Mesenchymal stem cell (in vitro differentiated cells and primary cell): ENCODE results near the gene EPHX1.

Experiments used
- DNase-seq: peaks from one replicate; pipeline ENCODE4 v3.0.0-alpha.2; 2013
- H2AFZ ChIP-seq: one replicate; pipeline ENCODE4 v1.6.1; 2013; ENCODE audit warnings: low read depth, mild to moderate bottlenecking, control low read depth, inconsistent platforms, low read length, moderate library complexity
- H2AK5ac ChIP-seq: 2 replicates; pipeline ENCODE4 v1.6.1; 2013; ENCODE audit warnings: low read length, moderate library complexity, mild to moderate bottlenecking, inconsistent platforms; ENCODE audit not compliant: severe bottlenecking
- H2BK120ac ChIP-seq: one replicate; pipeline ENCODE4 v1.6.1; 2013; ENCODE audit warnings: low read depth, mild to moderate bottlenecking, inconsistent platforms, low read length, moderate library complexity
- H2BK12ac ChIP-seq, 2 experiments: one replicate each; pipeline ENCODE4 v1.6.1; 2013; ENCODE audit warnings: inconsistent platforms in 2 of 2, low read length in 2 of 2, mild to moderate bottlenecking in 2 of 2, moderate library complexity in 2 of 2, control low read depth in 1 of 2
- H2BK15ac ChIP-seq: one replicate; pipeline ENCODE4 v1.6.1; 2013; ENCODE audit warnings: mild to moderate bottlenecking, low read depth, inconsistent platforms; ENCODE audit not compliant: poor library complexity, severe bottlenecking
- H2BK5ac ChIP-seq: 2 replicates; pipeline ENCODE4 v1.6.1; 2013; ENCODE audit warnings: low read depth, mild to moderate bottlenecking, low read length, control low read depth, inconsistent platforms; ENCODE audit not compliant: poor library complexity, severe bottlenecking
- H3K14ac ChIP-seq, 2 experiments: one replicate each; pipeline ENCODE4 v1.6.1; 2013; ENCODE audit warnings: inconsistent platforms in 2 of 2, low read length in 2 of 2, control low read depth in 1 of 2, mild to moderate bottlenecking in 1 of 2, moderate library complexity in 1 of 2
- H3K18ac ChIP-seq, 2 experiments: one replicate each; pipeline ENCODE4 v1.6.1; 2013; ENCODE audit warnings: inconsistent platforms in 2 of 2, low read length in 2 of 2, control low read depth in 1 of 2, low read depth in 1 of 2, mild to moderate bottlenecking in 1 of 2
- H3K23ac ChIP-seq, 2 experiments: one replicate each; pipeline ENCODE4 v1.6.1; 2013; ENCODE audit warnings: inconsistent platforms in 2 of 2, low read length in 2 of 2, mild to moderate bottlenecking in 2 of 2, moderate library complexity in 2 of 2, control low read depth in 1 of 2
- H3K27ac ChIP-seq: 2 replicates; pipeline ENCODE4 v1.5.1; 2013; ENCODE audit warnings: mild to moderate bottlenecking, moderate library complexity, low read length, control low read depth, inconsistent platforms; ENCODE audit not compliant: poor library complexity, severe bottlenecking
- H3K27me3 ChIP-seq, 2 experiments: 2 replicates each; pipeline versions ENCODE4 v1.6.1 to v1.7.0; 2013; ENCODE audit warnings: low read length in 2 of 2, mild to moderate bottlenecking in 2 of 2, moderate library complexity in 2 of 2, control low read depth in 1 of 2, inconsistent platforms in 1 of 2; ENCODE audit not compliant: control insufficient read depth in 1 of 2, insufficient read depth in 1 of 2
- H3K36me3 ChIP-seq, 2 experiments: 2 replicates each; pipeline versions ENCODE4 v1.6.1 to v1.7.0; 2013; ENCODE audit warnings: low read length in 2 of 2, control low read depth in 1 of 2, inconsistent platforms in 1 of 2, low read depth in 1 of 2, mild to moderate bottlenecking in 1 of 2; ENCODE audit not compliant: insufficient read depth in 2 of 2, control insufficient read depth in 1 of 2
- H3K4ac ChIP-seq, 2 experiments: one replicate each; pipeline ENCODE4 v1.6.1; 2013; ENCODE audit warnings: inconsistent platforms in 2 of 2, low read length in 2 of 2, mild to moderate bottlenecking in 2 of 2, moderate library complexity in 2 of 2, control low read depth in 1 of 2, low read depth in 1 of 2
- H3K4me1 ChIP-seq: 2 replicates; pipeline ENCODE4 v1.6.1; 2013; ENCODE audit warnings: low read depth, low read length, control low read depth; ENCODE audit not compliant: control insufficient read depth, insufficient read depth
- H3K4me2 ChIP-seq: 2 replicates; pipeline ENCODE4 v1.6.1; 2013; ENCODE audit warnings: low read length, mild to moderate bottlenecking, inconsistent platforms; ENCODE audit not compliant: poor library complexity, severe bottlenecking
- H3K4me3 ChIP-seq, 2 experiments: 2 replicates each; pipeline versions ENCODE4 v1.5.1 to v1.7.0; 2013; ENCODE audit warnings: low read length in 2 of 2, mild to moderate bottlenecking in 2 of 2, control low read depth in 1 of 2, low read depth in 1 of 2; ENCODE audit not compliant: insufficient read depth in 1 of 2
- H3K79me1 ChIP-seq: replicated peaks from 2 replicates; pipeline ENCODE4 v1.6.1; 2013; ENCODE audit warnings: mild to moderate bottlenecking, control low read depth, low read length, inconsistent platforms; ENCODE audit not compliant: poor library complexity, severe bottlenecking
- H3K9ac ChIP-seq: 2 replicates; pipeline ENCODE4 v1.7.0; 2013; ENCODE audit warnings: mild to moderate bottlenecking, low read length, moderate library complexity
- H3K9me3 ChIP-seq: 2 replicates; pipeline ENCODE4 v1.7.0; 2013; ENCODE audit warnings: mild to moderate bottlenecking, low read length; ENCODE audit not compliant: control insufficient read depth
- H4K8ac ChIP-seq: one replicate; pipeline ENCODE4 v1.6.1; 2013; ENCODE audit warnings: inconsistent platforms, mild to moderate bottlenecking, low read length, moderate library complexity
- H4K91ac ChIP-seq: one replicate; pipeline ENCODE4 v1.6.1; 2013; ENCODE audit warnings: mild to moderate bottlenecking, low read length, inconsistent platforms
- WGBS: methylation state at CpG from one replicate; pipeline ENCODE4 v1.1.7; 2013; ENCODE audit warnings: mixed read lengths; 5-methylcytosine and 5-hydroxymethylcytosine counted together

Gene EPHX1

DNA sequence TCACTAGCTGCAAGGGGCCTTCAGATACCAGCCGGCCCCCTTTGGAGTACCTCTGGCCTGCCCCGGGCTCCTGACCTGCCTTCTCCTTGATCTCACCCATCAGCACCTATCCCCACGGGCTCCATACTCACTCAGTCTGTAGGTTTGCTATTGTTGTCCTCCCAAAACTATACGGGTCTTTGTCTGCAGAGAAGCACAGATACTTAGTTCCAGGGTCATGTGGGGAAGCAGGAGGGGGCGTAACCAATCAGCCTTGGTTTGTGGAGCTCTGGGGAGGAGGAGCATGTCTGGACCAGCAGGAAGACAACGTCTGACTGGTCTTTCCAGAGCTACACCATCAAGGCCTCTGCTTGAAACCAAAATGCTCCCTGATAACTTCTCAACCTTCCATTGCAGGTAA is 57.1 kb downstream of the EPHX1 start:
- H3K27me3 ChIP-seq: no peaks in the 10 kb centered on the region
- H3K79me1 ChIP-seq: no peaks in the 10 kb centered on the region
- no peak overlapping the region for H2BK5ac ChIP-seq
- no peak overlapping the region for H3K27ac ChIP-seq
- H4K91ac ChIP-seq: no peak overlapping the region
- no peak for DNase-seq
- no peak overlapping the region for H3K4me3 ChIP-seq
- H2AFZ ChIP-seq: no peak overlapping the region
- H2BK15ac ChIP-seq: no peak overlapping the region
- no peak overlapping the region for H3K23ac ChIP-seq
- peaks cover 48 to 85% of the 10 kb centered on the region in 2 experiments for H3K36me3 ChIP-seq
- no peak overlapping the region for H3K14ac ChIP-seq
- H2AK5ac ChIP-seq: no peak overlapping the region
- 80% methylated on average over 5 of the region's 6 CpGs for WGBS
- no peak overlapping the region for H3K9ac ChIP-seq
- H4K8ac ChIP-seq: no peak overlapping the region
- H3K18ac ChIP-seq: no peak overlapping the region
- no peak overlapping the region for H2BK12ac ChIP-seq
- peaks cover 25% of the 10 kb centered on the region for H3K4me1 ChIP-seq
- no peak overlapping the region for H3K4ac ChIP-seq
- H2BK120ac ChIP-seq: no peak overlapping the region
- no peaks in the 10 kb centered on the region for H3K9me3 ChIP-seq
- H3K4me2 ChIP-seq: no peak overlapping the region

DNA sequence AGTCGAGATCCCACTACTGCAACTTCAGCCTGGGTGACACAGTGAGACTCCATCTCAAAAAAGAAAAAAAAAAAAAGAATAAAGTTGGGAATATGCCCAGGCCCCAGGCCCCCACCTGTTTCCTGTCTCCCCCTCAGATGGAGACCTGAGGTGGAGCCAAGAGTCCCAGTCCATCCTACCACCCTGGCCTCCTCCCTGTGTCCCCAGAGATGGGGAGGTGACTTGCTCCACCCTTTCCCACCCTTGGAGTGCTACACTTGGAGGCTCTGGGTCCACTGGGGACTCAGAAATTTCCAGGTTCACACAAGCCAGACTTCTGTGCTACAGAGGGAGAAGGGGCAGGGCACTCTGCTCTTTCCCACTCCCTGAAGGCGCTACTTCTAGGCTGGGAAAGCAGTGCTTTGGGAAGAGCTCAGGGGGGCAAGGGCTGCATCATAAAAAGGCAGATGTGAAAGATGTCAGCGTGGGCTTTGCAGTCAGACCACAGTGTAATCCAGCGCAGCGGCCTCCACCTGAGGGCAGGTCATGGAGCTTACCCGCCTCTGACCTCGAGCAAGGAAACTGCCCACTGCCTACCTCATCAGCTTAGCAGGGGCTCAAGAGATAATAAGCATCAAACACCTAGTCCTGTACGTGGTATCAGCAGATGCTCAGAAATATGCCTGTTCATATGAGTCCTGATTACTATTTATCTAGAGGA is 58.9 kb downstream of the EPHX1 start:
- Histone ChIP-seq H3K4me1 (peaks cover 25% of the 10 kb centered on the region), H3K27me3 (no peaks in the 10 kb centered on the region), H2BK120ac (no peak overlapping the region), H4K91ac (no peak overlapping the region), H4K8ac (no peak overlapping the region), H3K9me3 (no peaks in the 10 kb centered on the region), H3K18ac (no peak overlapping the region), H3K79me1 (no peaks in the 10 kb centered on the region), H3K4me2 (no peak overlapping the region), H3K14ac (no peak overlapping the region), H3K23ac (no peak overlapping the region), H2BK5ac (no peak overlapping the region), H3K4me3 (no peak overlapping the region), H3K9ac (no peak overlapping the region), H2BK15ac (no peak overlapping the region), H2AFZ (no peak overlapping the region), H3K4ac (no peak overlapping the region), H2AK5ac (no peak overlapping the region), H3K27ac (no peak overlapping the region), H3K36me3 (peaks cover 49 to 84% of the 10 kb centered on the region in 2 experiments), H2BK12ac (no peak overlapping the region)
- DNase-seq: no peak
- WGBS: 83% methylated on average over 7 of the region's 8 CpGs

DNA sequence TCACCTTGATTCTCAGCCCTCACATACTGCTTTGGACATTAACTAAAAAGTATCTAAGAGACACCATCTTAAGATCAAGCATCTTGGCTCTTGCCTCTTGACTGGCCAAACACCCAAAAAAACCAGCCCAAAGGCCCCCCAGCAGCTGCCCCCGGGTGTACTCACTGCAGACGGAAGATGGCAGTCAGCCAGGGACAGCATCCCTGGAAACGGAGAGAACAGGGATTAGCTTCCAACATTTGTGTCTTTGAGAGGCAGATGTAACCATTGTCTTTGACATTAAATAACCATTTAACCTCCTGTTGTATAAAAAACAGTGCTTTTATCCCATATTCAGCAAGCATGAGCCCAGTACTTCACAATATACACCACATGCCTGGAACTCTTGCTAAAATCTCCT is 61.0 kb downstream of the EPHX1 start:
- H3K4ac ChIP-seq: no peak overlapping the region
- H2BK12ac ChIP-seq: no peak overlapping the region
- no peak overlapping the region for H3K18ac ChIP-seq
- H4K8ac ChIP-seq: no peak overlapping the region
- no peak overlapping the region for H3K4me2 ChIP-seq
- no peaks in the 10 kb centered on the region for H3K27me3 ChIP-seq
- H3K36me3 ChIP-seq: peaks cover 47 to 83% of the 10 kb centered on the region in 2 experiments
- H2BK15ac ChIP-seq: no peak overlapping the region
- H3K23ac ChIP-seq: no peak overlapping the region
- DNase-seq: no peak
- H2BK5ac ChIP-seq: no peak overlapping the region
- H3K4me3 ChIP-seq: no peak overlapping the region
- H3K14ac ChIP-seq: no peak overlapping the region
- WGBS: 82% methylated on average over 3 of the region's 3 CpGs
- no peak overlapping the region for H3K27ac ChIP-seq
- no peak overlapping the region for H3K9ac ChIP-seq
- H3K9me3 ChIP-seq: no peaks in the 10 kb centered on the region
- no peak overlapping the region for H2AFZ ChIP-seq
- no peak overlapping the region for H2BK120ac ChIP-seq
- peaks cover 2% of the 10 kb centered on the region for H3K79me1 ChIP-seq
- H4K91ac ChIP-seq: no peak overlapping the region
- H3K4me1 ChIP-seq: peaks cover 17% of the 10 kb centered on the region
- H2AK5ac ChIP-seq: no peak overlapping the region

DNA sequence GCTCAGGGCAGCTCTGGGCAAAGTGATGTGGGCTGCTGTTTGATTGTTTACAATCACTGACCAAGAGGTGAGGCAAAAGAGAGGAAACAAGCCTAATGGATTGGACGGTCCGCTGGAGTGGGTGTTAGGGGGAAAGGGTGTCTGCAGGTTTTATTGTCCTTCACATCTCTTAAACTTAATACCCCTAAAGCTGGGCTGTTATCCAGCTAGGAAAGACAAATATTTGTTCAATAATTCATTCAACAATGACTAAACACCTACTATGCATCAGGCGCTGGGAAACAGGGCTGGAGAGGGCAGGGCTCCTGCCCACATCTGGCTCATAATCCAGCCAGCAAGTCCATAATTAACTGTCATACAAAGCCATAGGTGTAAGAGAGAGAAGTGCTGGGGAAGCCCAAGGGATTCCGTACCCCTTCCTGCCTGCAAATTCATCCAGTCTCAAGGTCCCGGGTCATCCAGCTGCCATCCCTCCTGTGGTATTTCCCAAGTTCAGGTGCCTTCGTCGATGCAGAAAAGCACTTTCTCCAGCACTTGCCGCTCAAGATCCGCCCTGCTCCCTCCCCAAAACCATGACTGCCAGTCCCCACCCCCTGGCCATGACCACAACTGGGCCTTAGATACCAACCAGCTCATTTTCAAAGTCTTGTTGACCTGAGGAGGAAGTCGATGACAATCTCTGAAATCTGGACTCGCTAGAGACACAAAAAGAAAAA is 61.6 kb downstream of the EPHX1 start:
- no peak overlapping the region for H2BK15ac ChIP-seq
- H3K9ac ChIP-seq: no peak overlapping the region
- H3K79me1 ChIP-seq: peaks cover 5% of the 10 kb centered on the region
- no peak overlapping the region for H3K4me2 ChIP-seq
- H2BK120ac ChIP-seq: no peak overlapping the region
- H2BK12ac ChIP-seq: no peak overlapping the region
- no peak overlapping the region for H3K27ac ChIP-seq
- H3K9me3 ChIP-seq: no peaks in the 10 kb centered on the region
- H3K4me1 ChIP-seq: peaks cover 15% of the 10 kb centered on the region
- H4K8ac ChIP-seq: no peak overlapping the region
- WGBS: 92% methylated on average over 8 of the region's 11 CpGs
- H3K14ac ChIP-seq: no peak overlapping the region
- H3K36me3 ChIP-seq: peaks cover 45 to 83% of the 10 kb centered on the region in 2 experiments
- peak overlapping the region in 1 of 2 experiments; percentile 36 for H3K23ac ChIP-seq
- H2AK5ac ChIP-seq: no peak overlapping the region
- DNase-seq: no peak
- H3K18ac ChIP-seq: no peak overlapping the region
- no peak overlapping the region for H2BK5ac ChIP-seq
- no peak overlapping the region for H3K4me3 ChIP-seq
- H3K4ac ChIP-seq: no peak overlapping the region
- H3K27me3 ChIP-seq: no peaks in the 10 kb centered on the region
- no peak overlapping the region for H2AFZ ChIP-seq
- no peak overlapping the region for H4K91ac ChIP-seq
